HCT116 (cell line): ENCODE results near the gene PRLHR.

ENCODE experiments used
- CEBPB ChIP-seq: IDR thresholded peaks from 2 replicates; pipeline ENCODE4 v1.6.1; 2012; ENCODE audit warnings: low read depth
- CTCF ChIP-seq, 3 experiments: fragments of 200-600 bp in 1 of 3; sonication (generic) in 1 of 3; IDR thresholded peaks in 2 of 3; conservative IDR thresholded peaks in 1 of 3; 2 replicates each; pipeline ENCODE4 v1.5.1; 2012 to 2017; ENCODE audit warnings: low read depth in 2 of 3, low read length in 2 of 3, antibody characterized with exemption in 1 of 3, borderline replicate concordance in 1 of 3, control low read depth in 1 of 3, mild to moderate bottlenecking in 1 of 3, mixed read lengths in 1 of 3, mixed run types in 1 of 3, moderate library complexity in 1 of 3; ENCODE audit not compliant: insufficient read depth in 1 of 3
- EZH2 ChIP-seq: fragments of 200-600 bp; sonication (generic); IDR thresholded peaks from 2 replicates; pipeline ENCODE4 v1.6.1; 2017; ENCODE audit warnings: antibody characterized with exemption, mixed run types
- EZH2phosphoT487 ChIP-seq: fragments of 200-600 bp; IDR thresholded peaks from 2 replicates; pipeline ENCODE4 v1.6.1; 2018; ENCODE audit warnings: antibody characterized with exemption, borderline replicate concordance
- POLR2A ChIP-seq: IDR thresholded peaks from 2 replicates; pipeline ENCODE4 v1.7.0; 2011; ENCODE audit warnings: borderline replicate concordance; ENCODE audit not compliant: insufficient read depth, insufficient read length; ENCODE audit errors: extremely low read depth
- POLR2AphosphoS5 ChIP-seq: IDR thresholded peaks from 2 replicates; pipeline ENCODE4 v1.6.1; 2011; ENCODE audit warnings: mild to moderate bottlenecking, low read depth, low read length, moderate library complexity
- RAD21 ChIP-seq: IDR thresholded peaks from 2 replicates; pipeline ENCODE4 v1.6.1; 2012; ENCODE audit warnings: low read depth, mild to moderate bottlenecking
- REST ChIP-seq: IDR thresholded peaks from 2 replicates; pipeline ENCODE4 v1.6.1; 2012; ENCODE audit warnings: low read depth
- SP1 ChIP-seq: IDR thresholded peaks from 2 replicates; pipeline ENCODE4 v1.6.1; 2012; ENCODE audit warnings: low read depth
- ZFX ChIP-seq: fragments of 450-650 bp; IDR thresholded peaks from 2 replicates; pipeline ENCODE4 v1.6.1; 2017
- ZNF274 ChIP-seq: fragments of 200-500 bp; sonication (Bioruptor generic); IDR thresholded peaks from 2 replicates; pipeline ENCODE4 v1.6.1; 2014; ENCODE audit warnings: mild to moderate bottlenecking, low read depth, low read length, inconsistent platforms

GRCh38 chr10:118584181-118584954 lies 11.1 kb downstream of the PRLHR start:
- TF ChIP-seq CTCF (IDR thresholded peaks at IDR 0.05 in 2 of 3, conservative IDR thresholded peaks at IDR 0.05 in 1 of 3; ENCODE audit: borderline replicate concordance in 1 of 3, insufficient read depth in 1 of 3, low read depth in 2 of 3, low read length in 2 of 3) (no peak), ZNF274 (no peak), POLR2A (no peak), EZH2 (no peak), SP1 (no peak), RAD21 (no peak), REST (no peak), EZH2phosphoT487 (no peak), CEBPB (no peak), ZFX (no peak), POLR2AphosphoS5 (no peak)
